ENCODE measurements around the gene IQSEC1. TPM values are rescaled to one million over a fixed set of nuclear protein-coding genes. Genes with fewer than 3 reads are reported as not detected.

Gene IQSEC1
- polyA plus RNA-seq, 2 of the 4 experiments (the other 2 are of a cell fraction) = 3.7 to 10.7 TPM

- FAIRE-seq (no peak), DNase-seq (ENCODE audit: low read depth in 1 of 2, low spot score in 1 of 2) (no peak), ATAC-seq (no peak)
- Histone ChIP-seq H3K4me3 (no peak overlapping the region), H3K4me1 (no peaks in the 10 kb centered on the region), H3K27ac (no peak overlapping the region), H3K4me2 (no peak overlapping the region), H3K9me3 (no peaks in the 10 kb centered on the region)
- WGBS (ENCODE audit: missing lambda C conversion rate) = 77% methylated on average over 11 of the region's 11 CpGs
- CTCF ChIA-PET = interaction anchor here (1.1 to 2.0 kb wide), 2 partner anchors 17 to 42 kb away, joined by 3 to 7 read pairs; no protein-coding TSS in a partner anchor
- POLR2A ChIA-PET = no interaction called here
- TF ChIP-seq NR3C1 (IDR thresholded peaks at IDR 0.05) (no peak), BCL3 (IDR thresholded peaks at IDR 0.05) (no peak), EHMT2 (IDR thresholded peaks at IDR 0.05; ENCODE audit: low read depth) (no peak), RNF2 (IDR thresholded peaks at IDR 0.05; ENCODE audit: borderline replicate concordance, low read depth) (no peak), CBX2 (IDR thresholded peaks at IDR 0.05; ENCODE audit: borderline replicate concordance, low read depth) (no peak), HES2 (IDR thresholded peaks at IDR 0.05) (no peak), BHLHE40 (IDR thresholded peaks at IDR 0.05; ENCODE audit: low read depth, low read length) (no peak), JUNB (IDR thresholded peaks at IDR 0.05) (no peak), REST (IDR thresholded peaks at IDR 0.05) (no peak), TFCP2L1 (CRISPR knock-in tag; IDR thresholded peaks at IDR 0.05) (no peak), POLR2A (IDR thresholded peaks at IDR 0.05; ENCODE audit: low read length) (no peak), USF2 (IDR thresholded peaks at IDR 0.05) (no peak), FOSL2 (IDR thresholded peaks at IDR 0.05) (no peak), FOSL2 (CRISPR knock-in tag; IDR thresholded peaks at IDR 0.05) (no peak), CEBPB (IDR thresholded peaks at IDR 0.05) (no peak)
Observed at GRCh38 chr3:13011573-13012220, 61.5 kb downstream of the IQSEC1 start.

GRCh38 chr3:13010780-13011572 is 62.3 kb downstream of the IQSEC1 start:
- no peak for FAIRE-seq
- no peak for DNase-seq (ENCODE audit: low read depth in 1 of 2, low spot score in 1 of 2)
- ChIA-PET POLR2A (no interaction called here), CTCF (interaction anchor here (1.4 to 1.7 kb wide), 2 partner anchors 10 to 16 kb away, joined by 4 to 11 read pairs; no protein-coding TSS in a partner anchor)
- no peak for ATAC-seq
- TF ChIP-seq HOXA7 (CRISPR knock-in tag; IDR thresholded peaks at IDR 0.05) (no peak), ATOH8 (CRISPR knock-in tag; IDR thresholded peaks at IDR 0.05; ENCODE audit: low read depth) (no peak), FOSL2 (IDR thresholded peaks at IDR 0.05) (no peak), FOSL2 (CRISPR knock-in tag; IDR thresholded peaks at IDR 0.05) (no peak), CHD4 (IDR thresholded peaks at IDR 0.05; ENCODE audit: borderline replicate concordance) (no peak), ESRRA (IDR thresholded peaks at IDR 0.05; ENCODE audit: borderline replicate concordance, low read length) (no peak), POLR2A (IDR thresholded peaks at IDR 0.05; ENCODE audit: low read length) (no peak), ZC3H11A (IDR thresholded peaks at IDR 0.05) (no peak), MAFK (IDR thresholded peaks at IDR 0.05; ENCODE audit: partially characterized antibody) (no peak), E2F6 (IDR thresholded peaks at IDR 0.05; ENCODE audit: borderline replicate concordance, low read depth) (no peak), CBX8 (IDR thresholded peaks at IDR 0.05) (no peak), MAX (IDR thresholded peaks at IDR 0.05) (no peak), RARB (CRISPR knock-in tag; IDR thresholded peaks at IDR 0.05) (no peak), SMC3 (IDR thresholded peaks at IDR 0.05) (no peak), MYC (IDR thresholded peaks at IDR 0.05; ENCODE audit: borderline replicate concordance, low read length) (no peak), MAZ (IDR thresholded peaks at IDR 0.05; ENCODE audit: borderline replicate concordance, low read depth, low read length) (no peak)
- Histone ChIP-seq H3K4me2 (no peak overlapping the region), H3K9me3 (no peaks in the 10 kb centered on the region), H3K27ac (no peak overlapping the region), H3K4me3 (no peak overlapping the region), H3K4me1 (no peaks in the 10 kb centered on the region)
- WGBS (ENCODE audit: missing lambda C conversion rate) = 48% methylated on average over 4 of the region's 4 CpGs

Data from A549 (cell line).